Upper lobe of left lung (tissue), 6 donors: ENCODE data around the gene ADAMTSL5. TPM values are rescaled to one million over a fixed set of nuclear protein-coding genes. Genes with fewer than 3 reads are reported as not detected.

Experiments
- ATAC-seq, 2 donors: fragments of 200-7000 bp; cut with Tn5 transposase; one replicate each; pipeline ENCODE4 v1.9.1; 2022; ENCODE audit warnings: mild to moderate bottlenecking in 2 of 2, moderate library complexity in 2 of 2; ENCODE audit not compliant: low FRiP score in 2 of 2
- DNase-seq, 2 donors: peaks; one replicate each; pipeline ENCODE4 v3.0.0-alpha.2; 2019 to 2020
- H3K27ac ChIP-seq, 4 donors: fragments of 200-600 bp; sonication (generic); one replicate each; pipeline ENCODE4 v1.5.1; 2016 to 2019
- H3K27me3 ChIP-seq, 4 donors: fragments of 200-600 bp; sonication (generic); one replicate each; pipeline ENCODE4 v1.5.1; 2017 to 2019
- H3K36me3 ChIP-seq, 4 donors: fragments of 200-600 bp; sonication (generic); one replicate each; pipeline ENCODE4 v1.5.1; 2016 to 2019
- H3K4me1 ChIP-seq, 4 donors: fragments of 200-600 bp; sonication (generic); one replicate each; pipeline ENCODE4 v1.5.1; 2018 to 2019
- H3K4me3 ChIP-seq, 4 donors: fragments of 200-600 bp; sonication (generic); one replicate each; pipeline ENCODE4 v1.5.1; 2017 to 2019; ENCODE audit warnings: mild to moderate bottlenecking in 2 of 4, moderate library complexity in 1 of 4
- H3K9me3 ChIP-seq, 4 donors: fragments of 200-600 bp; sonication (generic); one replicate each; pipeline ENCODE4 v1.5.1; 2018 to 2019
- CTCF ChIP-seq, 6 experiments: fragments of 450-650 bp in 4 of 6; fragments of 200-600 bp in 2 of 6; sonication (generic) in 2 of 6; IDR thresholded peaks; one replicate each; pipeline ENCODE4 v1.5.1; 2016 to 2019; ENCODE audit warnings: antibody characterized with exemption in 6 of 6
- EP300 ChIP-seq, 4 donors: sonication (generic); formaldehyde crosslinking; IDR thresholded peaks; one replicate each; pipeline ENCODE4 v1.5.1; 2017; ENCODE audit warnings: antibody characterized with exemption in 4 of 4, control low read depth in 2 of 4
- POLR2A ChIP-seq, 4 donors: fragments of 450-650 bp; IDR thresholded peaks; one replicate each; pipeline ENCODE4 v1.5.1; 2016 to 2017; ENCODE audit warnings: antibody characterized with exemption in 4 of 4, mild to moderate bottlenecking in 2 of 4
- POLR2AphosphoS5 ChIP-seq, 2 donors: sonication (generic); formaldehyde crosslinking; IDR thresholded peaks; one replicate each; pipeline ENCODE4 v1.5.1; 2017; ENCODE audit warnings: antibody characterized with exemption in 2 of 2
- WGBS, 2 donors: methylation state at CpG; one replicate each; pipeline ENCODE4 v1.1.5; 2017 to 2018; 5-methylcytosine and 5-hydroxymethylcytosine counted together
- total RNA-seq, 6 donors: library from RNA; depleted of rRNA in 4 of 6; stranded (reverse); fragments of >200 nt in 4 of 6; gene quantifications; one replicate each; pipeline versions ENCODE4 v1.1.0 to v1.2.1, GENCODE V29; 2016 to 2021
- donor health status: DM: no; HTN: no; CAD: no; lungs with moderate emphysema.
- donor health status: DM: no; HTN: yes; CAD: no; lungs with severe emphysema.

Gene ADAMTSL5
- total RNA-seq, 6 donors from 2014 or later, result 0.89 to 11.5 (median 4.9) TPM

- TF ChIP-seq CTCF (IDR thresholded peaks at IDR 0.05) (no peak), POLR2A (IDR thresholded peaks at IDR 0.05) (no peak)
- DNase-seq, result no peak
These were observed 13.4 kb upstream of the ADAMTSL5 start for GRCh38 chr19:1526066-1526778.

GRCh38 chr19:1525343-1525742 is 12.5 kb upstream of the ADAMTSL5 start:
- Histone ChIP-seq H3K9me3 (no peaks in the 10 kb centered on the region), H3K4me1 (peaks cover 0 to 10% (median 3%) of the 10 kb centered on the region in 4 donors), H3K36me3 (no peaks in the 10 kb centered on the region), H3K4me3 (no peak overlapping the region), H3K27me3 (peaks cover 0 to 37% (median 15%) of the 10 kb centered on the region in 4 donors), H3K27ac (no peak overlapping the region)
- no peak for ATAC-seq
- TF ChIP-seq CTCF (IDR thresholded peaks at IDR 0.05) (no peak), POLR2AphosphoS5 (IDR thresholded peaks at IDR 0.05) (no peak), POLR2A (IDR thresholded peaks at IDR 0.05) (no peak), EP300 (IDR thresholded peaks at IDR 0.05) (no peak)
- no peak for DNase-seq
- WGBS, 2 donors, result 59 to 67% methylated on average over 17 to 28 of the region's 31 CpGs

More at GRCh38 chr19:1526066-1526778, 13.4 kb upstream of the ADAMTSL5 start:
- Histone ChIP-seq H3K4me1 (peaks cover 0 to 10% (median 3%) of the 10 kb centered on the region in 4 donors), H3K36me3 (no peaks in the 10 kb centered on the region), H3K4me3 (no peak overlapping the region), H3K27ac (no peak overlapping the region), H3K27me3 (peaks cover 0 to 37% (median 15%) of the 10 kb centered on the region in 4 donors), H3K9me3 (no peaks in the 10 kb centered on the region)
- ATAC-seq, result no peak
- WGBS, 2 donors, result 79 to 81% methylated on average over 11 to 27 of the region's 33 CpGs

GRCh38 chr19:1524972-1525325 is 12.1 kb upstream of the ADAMTSL5 start:
- H3K36me3 ChIP-seq, result no peaks in the 10 kb centered on the region
- H3K27me3 ChIP-seq, result peaks cover 0 to 40% (median 15%) of the 10 kb centered on the region in 4 donors
- DNase-seq, result no peak
- no peak overlapping the region for H3K4me3 ChIP-seq
- 63 to 65% methylated on average over 16 to 17 of the region's 17 CpGs for WGBS, 2 donors
- no peak overlapping the region for H3K27ac ChIP-seq
- no peaks in the 10 kb centered on the region for H3K9me3 ChIP-seq
- H3K4me1 ChIP-seq, result peaks cover 0 to 10% (median 3%) of the 10 kb centered on the region in 4 donors
- no peak for ATAC-seq
- TF ChIP-seq EP300 (IDR thresholded peaks at IDR 0.05) (no peak), POLR2A (IDR thresholded peaks at IDR 0.05) (no peak), POLR2AphosphoS5 (IDR thresholded peaks at IDR 0.05) (no peak), CTCF (IDR thresholded peaks at IDR 0.05) (no peak)

GRCh38 chr19:1524287-1524971 is 11.6 kb upstream of the ADAMTSL5 start:
- peaks cover 0 to 10% (median 3%) of the 10 kb centered on the region in 4 donors for H3K4me1 ChIP-seq
- H3K27ac ChIP-seq, result no peak overlapping the region
- no peaks in the 10 kb centered on the region for H3K9me3 ChIP-seq
- peak overlapping the region in 1 of 4 donors; percentile 7 for H3K4me3 ChIP-seq
- no peaks in the 10 kb centered on the region for H3K36me3 ChIP-seq
- no peak for TF ChIP-seq CTCF (IDR thresholded peaks at IDR 0.05)
- no peak for TF ChIP-seq EP300 (IDR thresholded peaks at IDR 0.05)
- TF ChIP-seq POLR2AphosphoS5 (IDR thresholded peaks at IDR 0.05), result no peak
- no peak for DNase-seq
- peaks cover 0 to 40% (median 14%) of the 10 kb centered on the region in 4 donors for H3K27me3 ChIP-seq
- WGBS, 2 donors, result 10 to 33% methylated on average over 15 to 30 of the region's 49 CpGs
- ATAC-seq, result no peak
